GM23248 (cell line): Measurements from ENCODE around the gene STK32B.

ENCODE experiments used
- EZH2 ChIP-seq: fragments of 200-600 bp; sonication (generic); IDR thresholded peaks from 2 replicates; pipeline ENCODE4 v1.6.1; 2018; ENCODE audit warnings: antibody characterized with exemption, mild to moderate bottlenecking; ENCODE audit not compliant: insufficient read depth, poor library complexity, severe bottlenecking
- EZH2phosphoT487 ChIP-seq: fragments of 200-600 bp; sonication (generic); IDR thresholded peaks from 2 replicates; pipeline ENCODE4 v1.6.1; 2018; ENCODE audit warnings: antibody characterized with exemption, moderate library complexity, mild to moderate bottlenecking, low read depth; ENCODE audit not compliant: insufficient read depth

- no peak for TF ChIP-seq EZH2
- TF ChIP-seq EZH2phosphoT487, result no peak
Measured at GRCh38 chr4:5222047-5222446, 170.8 kb downstream of the STK32B start.
